Femur (tissue), 1 donor: Measurements from ENCODE around the gene LITAF.

Experiments used
- DNase-seq: peaks from one replicate; pipeline ENCODE4 v3.0.0-alpha.2; 2017

The LITAF gene

GRCh38 chr16:11586856-11587642, at the start of gene LITAF:
LITAF (minus strand) TSS chr16:11586919; CDS start chr16:11556730, 30,189 bp downstream.
- DNase-seq = peak; percentile 81

GRCh38 chr16:11636172-11636721, 49.5 kb upstream of the LITAF start:
- DNase-seq = no peak

- DNase-seq = no peak
Measured at GRCh38 chr16:11635679-11636171, 49.0 kb upstream of the LITAF start.

- no peak for DNase-seq
Measured at GRCh38 chr16:11635113-11635652, 48.5 kb upstream of the LITAF start.

- DNase-seq = no peak
Measured at GRCh38 chr16:11634312-11634711, 47.6 kb upstream of the LITAF start.

GRCh38 chr16:11633113-11633512, 46.4 kb upstream of the LITAF start:
- no peak for DNase-seq

DNA sequence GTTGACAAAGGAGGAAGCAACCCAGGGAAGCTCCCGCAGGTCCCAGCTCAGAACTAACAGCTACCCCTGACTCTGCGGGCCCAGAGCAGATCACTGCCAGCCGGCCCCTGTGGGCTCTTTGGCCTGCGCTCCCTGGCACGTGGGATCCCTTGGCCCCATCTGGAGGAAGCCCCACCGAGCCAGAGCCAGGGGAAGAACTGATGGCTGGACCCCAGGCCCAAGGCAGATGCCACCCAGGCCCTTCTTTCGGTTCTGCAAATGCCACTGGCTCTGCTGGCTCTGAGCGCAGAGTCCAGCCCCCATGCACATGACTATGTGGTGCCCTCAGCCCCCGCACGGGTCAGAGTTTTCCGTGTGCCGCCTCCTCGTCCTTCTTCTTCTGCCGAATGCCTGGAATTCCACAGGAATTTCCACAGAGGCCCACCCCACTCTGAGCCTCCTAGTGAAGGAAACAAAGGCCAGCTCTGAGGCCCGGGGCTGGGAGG, 45.8 kb upstream of the LITAF start:
- DNase-seq = peak; percentile 80

DNA sequence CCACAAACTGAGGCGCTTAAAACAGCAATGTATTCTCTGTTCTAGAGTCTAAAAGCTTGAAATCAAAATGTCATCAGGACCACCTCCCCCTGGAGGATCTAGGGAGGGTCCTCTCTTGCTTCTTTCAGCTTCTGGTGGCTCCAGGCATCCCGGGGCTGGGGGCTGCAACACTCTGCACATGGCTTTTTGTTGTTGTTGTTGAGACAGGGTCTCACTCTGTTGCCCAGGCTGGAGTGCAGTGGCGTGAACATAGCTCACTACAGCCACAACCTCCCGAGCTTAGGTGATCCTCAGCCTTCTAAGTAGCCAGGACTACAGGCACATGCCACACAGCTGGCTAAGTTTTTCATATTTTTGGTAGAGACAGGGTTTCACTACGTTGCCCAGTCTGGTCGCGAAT, 44.5 kb upstream of the LITAF start:
- DNase-seq = no peak

- no peak for DNase-seq
Measured at GRCh38 chr16:11630768-11631056, 44.0 kb upstream of the LITAF start.

DNA sequence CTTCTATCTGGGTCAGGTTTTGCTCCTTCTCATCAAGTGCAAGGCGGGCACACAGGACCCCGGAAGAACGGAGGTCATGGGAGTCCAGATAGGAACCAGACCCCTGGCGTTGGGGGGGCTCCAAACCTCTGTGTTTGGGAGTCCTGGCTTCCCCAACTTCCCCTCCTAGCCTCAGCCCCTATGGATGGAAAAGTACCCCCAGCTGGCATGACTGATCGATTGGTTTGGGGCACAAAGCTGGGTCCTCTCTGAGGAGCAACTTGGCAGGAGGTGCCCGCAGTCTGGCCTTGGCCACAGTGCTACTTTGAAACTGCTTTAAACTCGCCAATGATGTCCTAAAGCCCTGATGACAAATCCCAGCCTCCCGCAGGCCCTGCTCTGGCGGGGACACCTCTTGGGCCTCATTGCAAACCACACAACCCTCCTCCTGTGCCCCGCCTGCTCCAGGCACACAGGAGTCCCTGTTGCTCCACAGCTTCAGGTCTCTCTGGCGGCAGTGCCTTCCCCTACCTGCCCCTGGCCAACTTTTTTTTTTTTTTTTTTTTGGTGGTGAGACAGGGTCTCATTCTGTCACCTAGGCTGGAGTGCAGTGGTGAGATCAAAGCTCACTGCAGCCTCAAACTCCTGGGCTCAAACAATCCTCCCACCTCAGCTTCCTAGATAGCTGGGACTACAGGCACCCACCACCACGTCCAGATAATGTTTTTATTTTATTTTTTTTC, 43.5 kb upstream of the LITAF start:
- no peak for DNase-seq

DNA sequence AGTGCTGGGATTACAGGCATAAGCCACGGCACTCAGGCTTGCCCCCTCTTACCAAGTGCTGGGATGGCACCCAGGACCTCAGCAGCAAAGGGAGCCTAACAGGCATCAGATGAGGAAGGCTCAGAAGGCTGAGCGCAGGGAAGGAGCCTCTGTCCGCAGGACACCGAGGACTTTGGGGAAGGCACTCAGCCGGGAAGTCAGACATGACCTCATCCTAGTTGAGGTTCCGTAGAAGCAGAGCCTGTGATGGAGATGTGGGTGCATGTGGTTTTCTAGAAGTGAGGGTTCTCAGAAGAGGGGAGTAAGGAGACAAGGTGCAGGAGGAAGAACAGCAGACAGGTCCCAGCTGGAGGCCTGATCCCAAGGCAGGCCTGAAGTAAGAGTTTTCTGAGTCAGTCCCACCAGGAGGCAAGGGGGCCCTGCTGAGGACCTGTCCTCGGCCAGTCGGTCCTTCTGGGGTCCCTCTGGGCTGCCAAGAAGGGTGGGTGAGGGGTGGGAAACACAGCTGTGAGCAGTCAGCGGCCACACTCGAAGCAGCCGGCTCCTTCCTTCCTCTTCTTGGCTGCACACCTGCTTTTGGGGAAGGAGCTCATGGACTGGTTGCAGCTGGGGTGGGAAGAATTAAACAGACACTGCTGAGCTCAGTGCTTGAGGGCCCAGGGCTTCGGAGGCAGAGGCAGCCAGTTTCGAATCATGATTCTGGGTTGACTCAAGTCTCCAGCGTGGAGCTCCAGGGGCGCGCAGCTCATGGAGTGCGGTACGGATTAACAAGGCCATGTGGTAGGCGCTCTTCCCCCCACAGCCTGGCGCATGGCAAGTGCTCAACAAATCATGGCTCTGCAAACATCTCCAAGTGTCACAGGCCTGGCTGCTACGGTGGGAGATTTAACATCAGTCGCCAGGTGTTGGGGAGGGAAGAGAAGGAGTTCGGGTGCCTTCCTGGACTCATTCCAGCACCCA, 42.6 kb upstream of the LITAF start:
- DNase-seq = peak; percentile 71

GRCh38 chr16:11627822-11628457, 41.2 kb upstream of the LITAF start:
- DNase-seq = no peak

GRCh38 chr16:11627292-11627663, 40.6 kb upstream of the LITAF start:
- DNase-seq = no peak

DNA sequence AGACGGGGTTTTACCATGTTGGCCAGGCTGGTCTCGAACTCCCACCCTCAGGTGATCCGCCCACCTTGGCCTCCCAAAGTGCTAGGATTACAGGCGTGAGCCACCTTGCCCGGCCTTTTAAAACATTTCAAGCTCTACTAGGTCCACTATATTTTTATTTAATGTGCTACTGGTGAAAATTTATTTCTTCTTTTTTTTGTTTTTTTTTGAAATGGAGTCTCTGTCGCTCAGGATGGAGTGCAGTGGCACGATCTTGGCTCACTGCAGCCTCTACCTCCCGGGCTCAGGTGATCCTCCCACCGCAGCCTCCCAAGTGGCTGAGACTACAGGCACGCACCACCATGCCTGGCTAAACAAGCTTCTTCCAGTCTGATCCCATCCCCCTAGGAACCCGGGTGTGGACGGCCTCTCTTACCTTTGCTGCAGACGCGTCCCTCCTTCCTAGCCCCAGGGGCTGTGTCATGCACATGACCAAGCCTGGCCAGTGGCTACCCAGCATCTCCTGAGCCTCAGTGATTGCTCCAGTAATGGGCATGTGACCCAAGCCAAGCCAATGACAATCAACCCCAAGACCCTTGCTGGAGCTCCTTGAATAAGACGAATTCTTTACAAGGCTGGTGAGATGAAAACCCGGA, 40.1 kb upstream of the LITAF start:
- no peak for DNase-seq

GRCh38 chr16:11625769-11626168, 39.0 kb upstream of the LITAF start:
- DNase-seq = no peak

- no peak for DNase-seq
Measured at GRCh38 chr16:11624636-11625607, 38.2 kb upstream of the LITAF start.

DNA sequence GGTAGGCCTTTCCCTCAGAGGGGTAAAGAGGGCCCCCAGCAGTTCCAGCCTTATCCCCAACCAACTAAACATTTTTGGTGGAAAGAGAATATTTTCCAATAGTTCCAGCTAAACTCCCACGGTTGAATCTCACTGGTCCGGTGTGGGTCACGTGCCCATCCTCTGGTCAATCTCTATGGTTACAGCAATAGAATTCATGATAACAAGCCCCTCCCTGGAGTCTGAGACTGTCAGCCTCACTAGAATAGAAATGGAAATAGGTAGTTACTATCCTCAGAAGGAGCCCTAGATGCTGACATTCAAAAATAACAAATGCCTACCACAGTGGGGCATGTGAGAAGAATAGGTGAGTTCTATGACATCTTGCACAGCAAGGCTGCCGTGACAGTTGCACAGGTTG, 37.5 kb upstream of the LITAF start:
- DNase-seq = no peak

- DNase-seq = peak; percentile 68
Measured at GRCh38 chr16:11621920-11622651, 35.4 kb upstream of the LITAF start.

DNA sequence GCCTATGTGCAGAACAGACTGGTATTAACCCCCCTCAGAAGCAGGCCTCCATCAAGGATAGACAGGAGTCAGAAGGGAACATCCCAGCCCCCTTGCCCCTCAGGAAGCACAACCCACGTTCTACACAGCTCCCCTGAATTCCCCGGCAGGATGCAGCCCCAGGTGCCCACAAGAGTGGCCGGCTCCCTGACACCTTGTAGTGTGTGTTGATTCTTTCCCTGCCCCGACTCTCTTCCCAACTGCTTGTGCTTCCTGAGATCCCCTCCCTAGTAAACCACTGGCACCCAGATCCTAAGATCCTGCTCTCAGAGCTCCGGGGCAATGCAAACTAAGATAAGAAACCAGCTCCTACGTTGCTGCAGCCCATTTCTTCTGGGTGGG, 34.8 kb upstream of the LITAF start:
- no peak for DNase-seq
